SU-DHL-6 (cell line): ENCODE data around the gene SMIM45.
A peak's percentile ranks its signal among the peaks of the same experiment; 100 is the strongest.

Experiments
- H2AFZ ChIP-seq: fragments of 200-600 bp; sonication (generic); 2 replicates; pipeline ENCODE4 v1.6.1; 2014; ENCODE audit warnings: low read depth, mild to moderate bottlenecking, moderate library complexity, mixed read lengths, antibody characterized with exemption, low read length; ENCODE audit not compliant: severe bottlenecking
- H3F3A ChIP-seq: fragments of 200-600 bp; shearing (Covaris generic); 2 replicates; pipeline ENCODE4 v1.6.0; 2016; ENCODE audit warnings: antibody characterized with exemption, mild to moderate bottlenecking; ENCODE audit not compliant: insufficient read depth
- H3K27ac ChIP-seq: fragments of 200-600 bp; sonication (generic); 2 replicates; pipeline ENCODE4 v1.5.1; 2016; ENCODE audit warnings: low read depth, mild to moderate bottlenecking, low read length, moderate library complexity, mixed read lengths
- H3K27me3 ChIP-seq: fragments of 200-600 bp; sonication (generic), shearing (Covaris generic); 2 replicates; pipeline ENCODE4 v1.6.0; 2014; ENCODE audit warnings: mild to moderate bottlenecking, low read length
- H3K36me3 ChIP-seq: fragments of 200-600 bp; sonication (generic); 2 replicates; pipeline ENCODE4 v1.6.1; 2014; ENCODE audit warnings: mild to moderate bottlenecking, low read length, mixed read lengths
- H3K4me2 ChIP-seq: fragments of 300-600, 200-600 bp; shearing (Covaris generic), sonication (generic); 2 replicates; pipeline ENCODE4 v1.6.0; 2014; ENCODE audit warnings: low read length, low read depth, mild to moderate bottlenecking; ENCODE audit not compliant: poor library complexity, severe bottlenecking
- H3K4me3 ChIP-seq: fragments of 200-600 bp; sonication (generic); 2 replicates; pipeline ENCODE4 v1.5.1; 2014; ENCODE audit warnings: antibody characterized with exemption, low read length, mild to moderate bottlenecking, mixed read lengths; ENCODE audit not compliant: insufficient read depth, poor library complexity, severe bottlenecking
- H3K79me2 ChIP-seq: fragments of 200-600 bp; sonication (generic); 2 replicates; pipeline ENCODE4 v1.6.1; 2014; ENCODE audit warnings: mild to moderate bottlenecking, low read length, moderate library complexity; ENCODE audit not compliant: insufficient read depth
- H3K9ac ChIP-seq: fragments of 200-600 bp; sonication (generic); 2 replicates; pipeline ENCODE4 v1.7.0; 2014; ENCODE audit warnings: mild to moderate bottlenecking, low read length
- H3K9me2 ChIP-seq: fragments of 200-600 bp; sonication (generic); replicated peaks from 2 replicates; pipeline ENCODE4 v1.6.1; 2014; ENCODE audit warnings: low read length; ENCODE audit not compliant: insufficient read depth
- H3K9me3 ChIP-seq: fragments of 200-600 bp; sonication (generic); 2 replicates; pipeline ENCODE4 v1.6.1; 2014; ENCODE audit warnings: low read length, mixed read lengths; ENCODE audit not compliant: insufficient read depth
- H4K20me1 ChIP-seq: fragments of 200-600 bp; sonication (generic); 2 replicates; pipeline ENCODE4 v1.6.1; 2014; ENCODE audit warnings: low read depth, mild to moderate bottlenecking, antibody characterized with exemption, low read length, moderate library complexity, mixed read lengths
- EZH2phosphoT487 ChIP-seq: fragments of 200-600 bp; sonication (generic), shearing (Covaris generic); conservative IDR thresholded peaks from 2 replicates; pipeline ENCODE4 v1.6.1; 2018; ENCODE audit warnings: mild to moderate bottlenecking, antibody characterized with exemption, low read length, moderate library complexity, mixed read lengths
- TF ChIP-seq, protein P1 (sequence below): fragments of 200-600 bp; sonication (generic); IDR thresholded peaks from one replicate; pipeline ENCODE4 v1.5.1; 2017; ENCODE audit warnings: antibody characterized with exemption, mild to moderate bottlenecking, low read length, moderate library complexity; ENCODE audit not compliant: insufficient read depth, poor library complexity, severe bottlenecking

The SMIM45 gene

DNA sequence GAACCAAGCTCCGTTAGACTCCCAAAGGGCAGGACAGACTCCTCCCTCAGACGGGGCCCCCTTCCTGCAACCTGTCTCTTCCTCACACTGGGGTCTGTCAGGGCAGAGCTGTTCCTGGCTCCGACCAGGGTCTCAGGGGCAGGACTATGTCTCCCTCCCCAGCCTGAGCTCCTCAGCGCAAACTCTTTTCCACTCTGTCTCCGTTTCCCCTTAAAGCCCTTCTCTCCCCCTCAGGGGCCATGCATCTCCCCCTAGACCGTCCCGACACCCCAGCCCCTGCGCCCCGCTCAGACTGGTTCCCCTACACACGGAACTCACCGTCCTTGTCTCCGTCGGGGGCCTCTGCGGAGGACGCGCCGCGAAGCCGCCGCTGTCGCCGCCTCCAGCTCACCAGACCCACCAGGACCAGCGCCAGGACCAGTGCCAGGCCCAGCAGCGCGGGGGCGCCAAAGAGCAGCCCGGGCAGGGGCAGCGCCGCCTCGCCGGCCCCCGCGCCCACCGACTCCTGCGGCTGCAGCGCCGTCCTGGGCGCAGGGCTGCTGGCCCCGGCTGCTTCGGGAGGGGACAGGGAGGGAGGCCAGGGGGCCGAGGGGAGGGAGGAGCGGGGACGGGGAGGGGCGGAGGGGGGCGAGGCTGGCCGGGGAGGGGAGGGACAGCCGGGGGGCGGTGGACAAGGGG lies 26.0 kb upstream of the SMIM45 start:
- Histone ChIP-seq H3K27me3 (no peaks in the 10 kb centered on the region), H3K4me2 (peak overlapping the region; percentile 95), H3K9ac (peak overlapping the region; percentile 94), H3K36me3 (no peaks in the 10 kb centered on the region; the same call in 1 of the 2 replicates), H3K4me3 (peak overlapping the region; percentile 77), H3F3A (peaks cover 58% of the 10 kb centered on the region), H3K9me3 (no peaks in the 10 kb centered on the region), H3K27ac (peak overlapping the region; percentile 94), H3K79me2 (peaks cover 26% of the 10 kb centered on the region), H3K9me2 (no peaks in the 10 kb centered on the region), H4K20me1 (no peaks in the 10 kb centered on the region), H2AFZ (no peak overlapping the region)
- no peak for TF ChIP-seq EZH2phosphoT487
- TF ChIP-seq, protein P1, sequence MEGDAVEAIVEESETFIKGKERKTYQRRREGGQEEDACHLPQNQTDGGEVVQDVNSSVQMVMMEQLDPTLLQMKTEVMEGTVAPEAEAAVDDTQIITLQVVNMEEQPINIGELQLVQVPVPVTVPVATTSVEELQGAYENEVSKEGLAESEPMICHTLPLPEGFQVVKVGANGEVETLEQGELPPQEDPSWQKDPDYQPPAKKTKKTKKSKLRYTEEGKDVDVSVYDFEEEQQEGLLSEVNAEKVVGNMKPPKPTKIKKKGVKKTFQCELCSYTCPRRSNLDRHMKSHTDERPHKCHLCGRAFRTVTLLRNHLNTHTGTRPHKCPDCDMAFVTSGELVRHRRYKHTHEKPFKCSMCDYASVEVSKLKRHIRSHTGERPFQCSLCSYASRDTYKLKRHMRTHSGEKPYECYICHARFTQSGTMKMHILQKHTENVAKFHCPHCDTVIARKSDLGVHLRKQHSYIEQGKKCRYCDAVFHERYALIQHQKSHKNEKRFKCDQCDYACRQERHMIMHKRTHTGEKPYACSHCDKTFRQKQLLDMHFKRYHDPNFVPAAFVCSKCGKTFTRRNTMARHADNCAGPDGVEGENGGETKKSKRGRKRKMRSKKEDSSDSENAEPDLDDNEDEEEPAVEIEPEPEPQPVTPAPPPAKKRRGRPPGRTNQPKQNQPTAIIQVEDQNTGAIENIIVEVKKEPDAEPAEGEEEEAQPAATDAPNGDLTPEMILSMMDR = peak; percentile 82

DNA sequence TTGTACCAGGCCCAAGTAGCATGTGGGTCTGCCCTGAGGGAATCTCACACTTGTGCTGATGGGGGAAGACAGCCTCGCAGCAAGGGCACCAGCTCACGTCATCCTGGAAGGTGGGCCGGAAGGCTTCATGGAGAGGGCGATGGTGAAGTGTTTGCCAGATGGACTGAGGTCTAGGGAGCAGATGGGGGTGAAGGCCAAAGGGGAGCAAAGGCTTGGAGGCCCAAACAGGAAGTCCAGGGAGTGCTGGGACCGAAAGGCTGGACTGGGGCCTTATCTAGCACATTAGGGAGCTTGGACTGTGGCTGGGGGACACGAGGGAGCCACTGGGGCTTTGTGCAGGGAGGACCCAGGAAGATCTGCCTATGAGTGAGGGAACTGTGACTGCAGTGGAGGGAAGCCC lies 24.1 kb upstream of the SMIM45 start:
- Histone ChIP-seq H2AFZ (no peak overlapping the region), H3K27ac (peak overlapping the region; percentile 94), H3K9me2 (no peaks in the 10 kb centered on the region), H4K20me1 (no peaks in the 10 kb centered on the region), H3K9ac (peak overlapping the region; percentile 41; the same call in 1 of the 2 replicates), H3K9me3 (no peaks in the 10 kb centered on the region), H3K4me3 (no peak overlapping the region), H3F3A (peaks cover 44% of the 10 kb centered on the region), H3K4me2 (no peak overlapping the region), H3K79me2 (peaks cover 26% of the 10 kb centered on the region), H3K36me3 (no peaks in the 10 kb centered on the region; the same call in 1 of the 2 replicates), H3K27me3 (no peaks in the 10 kb centered on the region)
- TF ChIP-seq, protein P1 = no peak
- TF ChIP-seq EZH2phosphoT487 = no peak

DNA sequence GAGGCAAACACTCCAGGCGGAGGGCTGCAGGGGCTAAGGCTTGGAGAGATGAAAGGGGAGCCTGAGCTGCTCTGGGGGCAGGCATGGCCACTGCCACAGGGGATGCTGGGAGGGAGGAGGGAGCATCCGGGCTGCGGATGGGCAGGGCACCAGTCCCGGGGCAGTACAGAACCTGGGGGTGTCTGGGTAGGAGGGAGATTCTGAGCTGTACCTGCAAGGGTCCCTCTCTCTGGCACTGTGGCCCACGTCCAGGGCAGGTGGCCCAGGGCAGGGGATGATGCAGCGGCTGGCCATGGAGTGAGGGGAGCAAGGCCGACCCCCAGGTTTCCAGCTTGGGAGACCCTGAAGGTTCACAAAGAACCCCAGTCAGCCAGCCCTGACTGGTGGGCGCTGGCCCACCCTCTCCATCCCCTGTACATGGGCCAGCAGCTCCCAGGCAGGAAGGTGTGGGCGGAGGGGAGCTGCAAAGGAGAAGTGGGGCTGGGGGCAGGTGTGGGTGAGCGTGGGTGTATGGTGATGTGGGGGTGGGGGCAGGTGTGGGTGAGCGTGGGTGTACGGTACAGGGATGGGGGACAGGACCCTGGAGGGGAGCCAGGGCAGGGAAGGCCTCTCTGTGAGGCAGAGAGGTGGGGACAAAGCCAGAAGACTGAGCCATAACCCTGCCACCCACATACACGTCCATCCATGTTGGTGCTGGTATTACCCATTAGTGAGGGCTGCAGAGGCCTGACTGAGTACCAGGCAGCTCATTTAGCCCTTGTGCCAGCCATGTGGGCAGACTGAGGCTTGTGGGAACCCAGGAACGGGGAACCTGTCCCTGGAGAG lies 23.1 kb upstream of the SMIM45 start:
- TF ChIP-seq, protein P1 = no peak
- TF ChIP-seq EZH2phosphoT487 = no peak
- Histone ChIP-seq H2AFZ (no peak overlapping the region), H3K9me2 (no peaks in the 10 kb centered on the region), H3K36me3 (no peaks in the 10 kb centered on the region; the same call in 1 of the 2 replicates), H3K27ac (peak overlapping the region; percentile 94), H3F3A (peaks cover 37% of the 10 kb centered on the region), H4K20me1 (no peaks in the 10 kb centered on the region), H3K79me2 (peaks cover 16% of the 10 kb centered on the region), H3K27me3 (no peaks in the 10 kb centered on the region), H3K4me3 (no peak overlapping the region), H3K4me2 (peak overlapping the region; percentile 23), H3K9ac (peak overlapping the region; percentile 41), H3K9me3 (no peaks in the 10 kb centered on the region)
